Measurements from ENCODE around the gene HNRNPDL. TPM values are rescaled to one million over a fixed set of nuclear protein-coding genes. Genes with fewer than 3 reads are reported as not detected.

Gene HNRNPDL
- total RNA-seq, 1 experiment from 2014 or later, result 472 TPM

GRCh38 chr4:82467471-82467870 is 37.2 kb upstream of the HNRNPDL start:
- H3K79me2 ChIP-seq (ENCODE audit: insufficient read depth, low read length), result no peaks in the 10 kb centered on the region
- no peaks in the 10 kb centered on the region for H3K4me1 ChIP-seq (ENCODE audit: insufficient read depth, low read length)
- H2AK5ac ChIP-seq (ENCODE audit: insufficient read length, low read length), result no peak overlapping the region
- WGBS (ENCODE audit: extremely low coverage, insufficient read length, low lambda C conversion rate), result no CpG with 5 or more reads among the region's 3 CpGs
- no peak overlapping the region for H2BK15ac ChIP-seq (ENCODE audit: low read depth, low read length)
- no peaks in the 10 kb centered on the region for H3K27me3 ChIP-seq (ENCODE audit: insufficient read depth, low read length)
- H3T11ph ChIP-seq (ENCODE audit: low read length), result no peak overlapping the region
- no peak overlapping the region for H2BK5ac ChIP-seq (ENCODE audit: insufficient read length, low read length)
- no peak overlapping the region for H3K18ac ChIP-seq (ENCODE audit: insufficient read length, low read depth, low read length)
- no peaks in the 10 kb centered on the region for H3K79me1 ChIP-seq (ENCODE audit: insufficient read depth, low read depth, low read length, poor library complexity, severe bottlenecking)
- no peak overlapping the region for H3K4me3 Mint-ChIP-seq
- H2BK120ac ChIP-seq (ENCODE audit: low read depth, low read length, poor library complexity, severe bottlenecking), result no peak overlapping the region
- H4K91ac ChIP-seq (ENCODE audit: insufficient read length, low read depth, low read length), result no peak overlapping the region
- peaks cover 4 to 9% of the 10 kb centered on the region in 2 experiments; a peak in 3 of 5 replicates for H3K9me3 Mint-ChIP-seq
- H3K27me3 Mint-ChIP-seq (ENCODE audit: low read depth), result no peaks in the 10 kb centered on the region; the same call in 1 of the 2 replicates
- no peaks in the 10 kb centered on the region for H3K9me3 ChIP-seq (ENCODE audit: control insufficient read depth, low read depth, low read length)
- H3K27ac Mint-ChIP-seq, result no peak overlapping the region
- no peak overlapping the region for H2BK12ac ChIP-seq (ENCODE audit: insufficient read length, low read depth, low read length)
- no peak overlapping the region for H3K9ac ChIP-seq (ENCODE audit: extremely low read depth, insufficient read length, low read length)
- no peak overlapping the region for H3K4ac ChIP-seq (ENCODE audit: low read depth, low read length)
- peaks cover 0 to 2% of the 10 kb centered on the region in 2 experiments; a peak in 1 of 4 replicates for H3K4me1 Mint-ChIP-seq
- H2BK20ac ChIP-seq (ENCODE audit: low read depth, low read length, poor library complexity, severe bottlenecking), result no peak overlapping the region
- no peak overlapping the region for H3K27ac ChIP-seq (ENCODE audit: insufficient read length, low read depth, low read length)
- H3K4me2 ChIP-seq (ENCODE audit: insufficient read depth, insufficient read length, low read length), result no peak overlapping the region
- H3K23me2 ChIP-seq (ENCODE audit: insufficient read length, low read depth, low read length, poor library complexity, severe bottlenecking), result no peaks in the 10 kb centered on the region
- H4K8ac ChIP-seq (replicated peaks; ENCODE audit: insufficient read length, low read depth, low read length), result no peak overlapping the region
- peaks cover 24 to 35% (median 26%) of the 10 kb centered on the region in 3 experiments for H3K36me3 Mint-ChIP-seq (ENCODE audit: insufficient read depth in 1 of 3, low read depth in 3 of 3)
- no peak for DNase-seq
- H2AFZ ChIP-seq (ENCODE audit: low read length), result no peak overlapping the region
- no peak overlapping the region for H3K56ac ChIP-seq (ENCODE audit: insufficient read length, low read depth, low read length)
- H3K14ac ChIP-seq (ENCODE audit: insufficient read depth, low read length), result no peak overlapping the region
- no peak overlapping the region for H3K23ac ChIP-seq (ENCODE audit: insufficient read length, low read depth, low read length)
- H4K20me1 ChIP-seq (ENCODE audit: control insufficient read depth, insufficient read depth, insufficient read length), result no peaks in the 10 kb centered on the region
- H4K5ac ChIP-seq (ENCODE audit: insufficient read length, low read depth, low read length), result no peak overlapping the region
- no peak for TF ChIP-seq CTCF (conservative IDR thresholded peaks at IDR 0.05)
